ENCODE data around the gene MT1M. TPM values are rescaled to one million over a fixed set of nuclear protein-coding genes. Genes with fewer than 3 reads are reported as not detected.
"Not testable (repeated sequence)": the region's sequence is repeated elsewhere in the genome, so short reads cannot be mapped to it uniquely, and the experiment has no call there.

The MT1M gene
- total and polyA plus RNA-seq, 8 donors, result 8.3 to 34.6 (median 14.6) TPM

DNA sequence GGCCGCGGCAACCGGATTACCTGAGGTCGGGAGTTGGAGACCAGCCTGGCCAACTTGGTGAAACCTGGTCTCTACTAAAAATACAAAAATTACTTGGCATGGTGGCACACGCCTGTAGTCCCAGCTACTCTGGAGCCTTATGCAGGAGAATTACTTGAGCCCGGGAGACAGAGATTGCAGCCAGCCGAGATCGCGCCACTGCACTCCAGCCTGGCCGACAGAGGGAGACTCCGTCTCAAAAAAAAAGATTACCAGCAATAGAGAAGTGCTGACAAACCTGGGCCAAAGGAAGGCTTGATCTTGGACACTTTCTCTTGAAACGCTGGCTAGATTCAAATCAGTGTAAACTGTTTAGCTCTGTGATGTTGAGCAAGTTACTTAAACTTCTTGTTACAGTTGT, 41.5 kb downstream of the MT1M start:
- no peak for FAIRE-seq
- Histone ChIP-seq H3K36me3 (no peaks in the 10 kb centered on the region), H3K27me3 (no peaks in the 10 kb centered on the region), H3K27ac (no peak overlapping the region), H3K4me1 (peaks cover 0 to 6% (median 3%) of the 10 kb centered on the region in 3 donors), H3K9me3 (no peaks in the 10 kb centered on the region), H3K4me3 (no peak overlapping the region)
- peak in 3 of 4 donors; percentile 22 to 68 (median 54) for ATAC-seq
- peak in 1 of 6 donors; percentile 66 for DNase-seq
- WGBS, 2 donors, result 33 to 37% methylated on average over 12 of the region's 12 CpGs
- TF ChIP-seq, protein P1, sequence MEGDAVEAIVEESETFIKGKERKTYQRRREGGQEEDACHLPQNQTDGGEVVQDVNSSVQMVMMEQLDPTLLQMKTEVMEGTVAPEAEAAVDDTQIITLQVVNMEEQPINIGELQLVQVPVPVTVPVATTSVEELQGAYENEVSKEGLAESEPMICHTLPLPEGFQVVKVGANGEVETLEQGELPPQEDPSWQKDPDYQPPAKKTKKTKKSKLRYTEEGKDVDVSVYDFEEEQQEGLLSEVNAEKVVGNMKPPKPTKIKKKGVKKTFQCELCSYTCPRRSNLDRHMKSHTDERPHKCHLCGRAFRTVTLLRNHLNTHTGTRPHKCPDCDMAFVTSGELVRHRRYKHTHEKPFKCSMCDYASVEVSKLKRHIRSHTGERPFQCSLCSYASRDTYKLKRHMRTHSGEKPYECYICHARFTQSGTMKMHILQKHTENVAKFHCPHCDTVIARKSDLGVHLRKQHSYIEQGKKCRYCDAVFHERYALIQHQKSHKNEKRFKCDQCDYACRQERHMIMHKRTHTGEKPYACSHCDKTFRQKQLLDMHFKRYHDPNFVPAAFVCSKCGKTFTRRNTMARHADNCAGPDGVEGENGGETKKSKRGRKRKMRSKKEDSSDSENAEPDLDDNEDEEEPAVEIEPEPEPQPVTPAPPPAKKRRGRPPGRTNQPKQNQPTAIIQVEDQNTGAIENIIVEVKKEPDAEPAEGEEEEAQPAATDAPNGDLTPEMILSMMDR (IDR thresholded peaks at IDR 0.05), result peak in 3 of 4 donors; percentile 18 to 54 (median 49)
- intact Hi-C loops (cut with DNase I), result no loop called here

DNA sequence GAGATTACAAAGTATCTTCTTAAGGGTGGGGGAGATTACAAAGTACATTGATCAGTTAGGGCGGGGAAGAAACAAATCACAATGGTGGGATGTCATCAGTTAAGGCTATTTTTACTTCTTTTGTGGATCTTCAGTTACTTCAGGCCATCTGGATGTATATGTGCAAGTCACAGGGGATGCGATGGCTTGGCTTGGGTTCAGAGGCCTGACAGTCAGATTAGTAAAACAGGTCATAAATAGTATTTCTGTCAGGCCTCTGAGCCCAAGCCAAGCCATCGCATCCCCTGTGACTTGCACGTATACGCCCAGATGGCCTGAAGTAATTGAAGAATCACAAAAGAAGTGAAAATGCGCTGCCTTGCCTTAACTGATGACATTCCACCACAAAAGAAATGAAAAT, 42.1 kb downstream of the MT1M start:
- H3K4me1 ChIP-seq; H3K27me3 ChIP-seq; ATAC-seq; H3K9me3 ChIP-seq; intact Hi-C loops (cut with DNase I); H3K36me3 ChIP-seq; DNase-seq; FAIRE-seq; H3K4me3 ChIP-seq; H3K27ac ChIP-seq: not testable (repeated sequence)
- WGBS, 2 donors, result 83 to 89% methylated on average over 6 of the region's 6 CpGs

DNA sequence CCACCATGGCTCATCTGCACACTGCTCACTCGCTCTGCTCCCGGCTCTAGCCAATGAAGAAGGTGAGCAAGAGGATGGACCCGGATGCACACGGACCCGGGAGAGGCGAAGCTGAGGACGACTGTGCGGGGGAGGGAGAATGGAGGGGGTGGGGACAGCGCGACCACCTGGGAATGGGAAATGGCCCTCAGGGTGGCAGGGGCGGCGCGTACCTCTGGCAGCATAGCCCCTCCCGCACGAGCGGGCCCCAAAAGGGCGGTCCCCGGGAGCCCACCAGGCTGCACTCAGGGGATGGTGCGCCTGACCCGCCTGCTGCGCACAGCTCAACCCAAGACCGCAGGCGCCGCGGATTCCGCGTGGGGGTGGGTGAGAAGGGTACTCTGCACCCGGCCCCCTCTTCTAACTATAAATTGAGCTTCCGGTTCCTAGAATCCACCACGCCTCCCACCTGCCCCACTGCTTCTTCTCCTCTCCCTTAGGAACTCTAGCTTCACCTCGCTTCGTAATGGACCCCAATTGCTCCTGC, 43.3 kb downstream of the MT1M start:
- 49 to 57% methylated on average over 32 of the region's 32 CpGs for WGBS, 2 donors
- ATAC-seq, result no peak
- no peak for FAIRE-seq
- Histone ChIP-seq H3K9me3 (no peaks in the 10 kb centered on the region), H3K27ac (no peak overlapping the region), H3K4me3 (no peak overlapping the region), H3K27me3 (no peaks in the 10 kb centered on the region), H3K4me1 (peaks cover 0 to 6% (median 6%) of the 10 kb centered on the region in 3 donors), H3K36me3 (no peaks in the 10 kb centered on the region)
- TF ChIP-seq, protein P1 (IDR thresholded peaks at IDR 0.05), result no peak
- intact Hi-C loops (cut with DNase I), result no loop called here
- DNase-seq, result no peak

DNA sequence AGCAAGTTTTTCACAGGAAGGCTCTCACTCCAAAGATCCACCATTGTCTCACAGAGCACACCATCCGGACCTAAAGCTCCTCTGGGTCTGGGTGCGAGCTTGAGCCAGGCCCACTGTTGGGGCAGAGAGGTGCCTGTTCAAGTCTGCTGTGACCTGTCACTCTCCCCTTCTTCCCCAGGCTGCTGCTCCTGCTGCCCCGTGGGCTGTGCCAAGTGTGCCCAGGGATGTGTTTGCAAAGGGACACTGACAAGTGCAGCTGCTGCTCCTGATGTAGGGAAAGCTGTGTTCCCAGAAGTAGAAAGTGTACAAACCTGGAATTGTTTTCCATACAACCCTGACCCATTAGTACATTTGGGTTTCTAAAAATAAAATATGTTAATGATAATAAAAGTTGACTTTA, 45.0 kb downstream of the MT1M start:
- DNase-seq (peak in 5 of 6 donors; percentile 56 to 83 (median 80)), FAIRE-seq (no peak), ATAC-seq (peak in 3 of 4 donors; percentile 24 to 53 (median 35))
- intact Hi-C loops (cut with DNase I), result no loop called here
- Histone ChIP-seq H3K4me3 (no peak overlapping the region), H3K4me1 (peaks cover 0 to 12% (median 6%) of the 10 kb centered on the region in 3 donors), H3K27ac (no peak overlapping the region), H3K27me3 (no peaks in the 10 kb centered on the region), H3K9me3 (no peaks in the 10 kb centered on the region), H3K36me3 (no peaks in the 10 kb centered on the region)
- TF ChIP-seq, protein P1 (IDR thresholded peaks at IDR 0.05), result no peak
- WGBS, 2 donors, result 33 to 39% methylated on average over 3 of the region's 3 CpGs

DNA sequence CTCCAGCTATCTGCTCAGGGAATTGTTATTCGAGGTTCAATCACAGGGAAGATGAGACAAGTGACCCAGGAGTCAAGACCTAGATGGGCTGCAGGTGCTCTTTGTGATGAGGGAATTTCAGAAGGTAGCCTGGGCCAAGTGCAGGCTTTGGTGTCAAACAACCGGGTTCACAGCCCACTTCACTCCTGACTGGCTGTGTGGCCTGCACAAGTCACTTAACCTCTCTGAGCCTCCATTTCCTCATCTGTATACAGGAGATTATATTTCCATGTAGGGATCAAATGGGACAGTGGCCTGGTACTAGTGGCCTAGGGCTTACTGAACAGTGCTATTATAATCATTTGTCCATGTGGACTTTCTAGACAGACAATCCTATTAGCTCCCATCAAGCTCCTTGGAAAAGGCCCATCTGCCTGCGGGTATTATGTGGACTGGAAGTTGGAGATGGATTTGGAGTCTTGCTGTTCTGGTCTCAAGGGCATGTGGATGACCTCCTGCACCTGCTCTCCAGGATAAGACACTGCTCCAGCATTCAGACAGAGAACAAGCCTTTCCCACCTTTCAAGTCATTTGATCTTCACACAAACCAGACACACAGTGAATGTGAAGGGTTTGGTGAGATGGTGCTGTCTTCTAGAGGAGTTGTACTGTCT, 46.7 kb downstream of the MT1M start:
- H3K36me3 ChIP-seq, result no peaks in the 10 kb centered on the region
- peaks cover 0 to 12% (median 6%) of the 10 kb centered on the region in 3 donors for H3K4me1 ChIP-seq
- H3K27me3 ChIP-seq, result no peaks in the 10 kb centered on the region
- intact Hi-C loops (cut with DNase I), result no loop called here
- no peak overlapping the region for H3K4me3 ChIP-seq
- TF ChIP-seq, protein P1 (IDR thresholded peaks at IDR 0.05), result no peak
- no peaks in the 10 kb centered on the region for H3K9me3 ChIP-seq
- ATAC-seq (no peak), FAIRE-seq (no peak), DNase-seq (no peak)
- 74 to 84% methylated on average over 3 of the region's 3 CpGs for WGBS, 2 donors
- no peak overlapping the region for H3K27ac ChIP-seq
